Uterus (tissue), 4 donors: ENCODE measurements around the gene DUSP23. TPM values are rescaled to one million over a fixed set of nuclear protein-coding genes. Genes with fewer than 3 reads are reported as not detected.

Source experiments
- DNase-seq, 2 donors: peaks; one replicate each; pipeline ENCODE4 v3.0.0-alpha.2; 2019 to 2020
- H3K27ac ChIP-seq, 2 donors: fragments of 200-600 bp; sonication (generic); 1 replicate in 1 of 2; 2 replicates in 1 of 2; pipeline ENCODE4 v1.5.1; 2016 to 2018
- H3K27me3 ChIP-seq, 2 donors: fragments of 200-600 bp; sonication (generic); one replicate each; pipeline ENCODE4 v1.5.1; 2018 to 2019; ENCODE audit warnings: control low read depth in 1 of 2
- H3K36me3 ChIP-seq, 2 donors: fragments of 200-600 bp; sonication (generic); one replicate each; pipeline ENCODE4 v1.5.1; 2019; ENCODE audit warnings: control low read depth in 1 of 2
- H3K4me1 ChIP-seq, 2 donors: fragments of 200-600 bp; sonication (generic); one replicate each; pipeline ENCODE4 v1.5.1; 2018 to 2019; ENCODE audit warnings: control low read depth in 1 of 2
- H3K4me3 ChIP-seq, 2 donors: fragments of 200-600 bp; sonication (generic); 1 replicate in 1 of 2; 2 replicates in 1 of 2; pipeline ENCODE4 v1.5.1; 2018 to 2019; ENCODE audit warnings: mild to moderate bottlenecking in 1 of 2
- H3K9me3 ChIP-seq, 2 donors: fragments of 200-600 bp; sonication (generic); one replicate each; pipeline ENCODE4 v1.5.1; 2019; ENCODE audit warnings: control low read depth in 1 of 2
- CTCF ChIP-seq, 4 experiments: fragments of 200-600 bp in 2 of 4; fragments of 450-650 bp in 2 of 4; sonication (generic) in 2 of 4; IDR thresholded peaks; one replicate each; pipeline ENCODE4 v1.5.1; 2016 to 2019; ENCODE audit warnings: antibody characterized with exemption in 4 of 4, mild to moderate bottlenecking in 2 of 4, moderate library complexity in 1 of 4
- POLR2A ChIP-seq, 2 donors: fragments of 450-650 bp; IDR thresholded peaks; one replicate each; pipeline ENCODE4 v1.6.1; 2016; ENCODE audit warnings: antibody characterized with exemption in 2 of 2, mild to moderate bottlenecking in 1 of 2, moderate library complexity in 1 of 2
- intact Hi-C: fragments of 100-400 bp; cut with DNase I; formaldehyde crosslinking; loops from one replicate; pipeline ENCODE4 v1.15.1; 2023; ENCODE audit warnings: low total_unique reads
- total RNA-seq, 4 donors: library from RNA; depleted of rRNA in 3 of 4; stranded (reverse); fragments of >200 nt in 3 of 4; gene quantifications; one replicate each; pipeline versions ENCODE4 v1.1.0 to v1.2.4, GENCODE V29; 2014 to 2023
- donor health status: DM: yes; HTN: yes; CAD: no.

Gene DUSP23
- total RNA-seq, 4 donors from 2014 or later, result 15.6 to 121 (median 50.8) TPM

GRCh38 chr1:159817276-159818041 is 36.7 kb downstream of the DUSP23 start:
- Histone ChIP-seq H3K27me3 (no peaks in the 10 kb centered on the region), H3K4me3 (no peak overlapping the region), H3K4me1 (no peaks in the 10 kb centered on the region), H3K9me3 (no peaks in the 10 kb centered on the region), H3K36me3 (no peaks in the 10 kb centered on the region), H3K27ac (no peak overlapping the region)
- intact Hi-C loops, result no loop called here
- no peak for TF ChIP-seq POLR2A (IDR thresholded peaks at IDR 0.05)
- DNase-seq, result no peak

- intact Hi-C loops, result no loop called here
- DNase-seq, result no peak
- Histone ChIP-seq H3K9me3 (no peaks in the 10 kb centered on the region), H3K36me3 (no peaks in the 10 kb centered on the region), H3K4me1 (no peaks in the 10 kb centered on the region), H3K27me3 (no peaks in the 10 kb centered on the region), H3K27ac (no peak overlapping the region), H3K4me3 (no peak overlapping the region)
- TF ChIP-seq CTCF (IDR thresholded peaks at IDR 0.05) (no peak), POLR2A (IDR thresholded peaks at IDR 0.05) (no peak)
Observed at GRCh38 chr1:159821171-159821867, 40.6 kb downstream of the DUSP23 start.

- Histone ChIP-seq H3K36me3 (no peaks in the 10 kb centered on the region), H3K9me3 (no peaks in the 10 kb centered on the region), H3K4me1 (no peaks in the 10 kb centered on the region), H3K27me3 (no peaks in the 10 kb centered on the region), H3K4me3 (no peak overlapping the region), H3K27ac (no peak overlapping the region)
- no peak for DNase-seq
- intact Hi-C loops, result no loop called here
- TF ChIP-seq POLR2A (IDR thresholded peaks at IDR 0.05) (no peak), CTCF (IDR thresholded peaks at IDR 0.05) (no peak)
Observed at GRCh38 chr1:159823406-159823805, 42.6 kb downstream of the DUSP23 start.

- DNase-seq, result no peak
- TF ChIP-seq CTCF (IDR thresholded peaks at IDR 0.05) (no peak), POLR2A (IDR thresholded peaks at IDR 0.05) (no peak)
- intact Hi-C loops, result no loop called here
Observed at GRCh38 chr1:159825564-159825963, 44.8 kb downstream of the DUSP23 start.

GRCh38 chr1:159826441-159827101 is 45.8 kb downstream of the DUSP23 start, which contains the start of gene SLAMF8:
Gene SLAMF8, plus strand, starts transcription at chr1:159826873. Its CDS starts 26 bp downstream, at chr1:159826899.
- intact Hi-C loops, result no loop called here
- Histone ChIP-seq H3K27me3 (no peaks in the 10 kb centered on the region), H3K27ac (no peak within 1 kb of the TSS), H3K36me3 (no peaks in the 10 kb centered on the region), H3K4me1 (no peaks in the 10 kb centered on the region), H3K9me3 (no peaks in the 10 kb centered on the region), H3K4me3 (no peak within 1 kb of the TSS)
- no peak for DNase-seq
- TF ChIP-seq CTCF (IDR thresholded peaks at IDR 0.05) (no peak), POLR2A (IDR thresholded peaks at IDR 0.05) (no peak)

More at GRCh38 chr1:159825564-159825963, 44.8 kb downstream of the DUSP23 start:
- H3K27me3 ChIP-seq, result no peaks in the 10 kb centered on the region
- no peak overlapping the region for H3K27ac ChIP-seq
- H3K4me3 ChIP-seq, result no peak overlapping the region
- no peaks in the 10 kb centered on the region for H3K36me3 ChIP-seq
- H3K9me3 ChIP-seq, result no peaks in the 10 kb centered on the region
- H3K4me1 ChIP-seq, result no peaks in the 10 kb centered on the region
